ENCODE measurements around the gene SPG7.
A peak's percentile ranks its signal among the peaks of the same experiment; 100 is the strongest.
"Not testable (repeated sequence)": the region's sequence is repeated elsewhere in the genome, so short reads cannot be mapped to it uniquely, and the experiment has no call there.

The SPG7 gene

GRCh38 chr16:89581045-89581695 lies 73.0 kb downstream of the SPG7 start:
- DNase-seq (ENCODE audit: low spot score) = peak; percentile 88

- peak; percentile 65 for DNase-seq (ENCODE audit: low spot score)
Observed at GRCh38 chr16:89581861-89582563, 73.8 kb downstream of the SPG7 start.

GRCh38 chr16:89582614-89583196 lies 74.5 kb downstream of the SPG7 start:
- DNase-seq (ENCODE audit: low spot score) = no peak

- DNase-seq (ENCODE audit: low spot score) = no peak
Observed at GRCh38 chr16:89583197-89583894, 75.1 kb downstream of the SPG7 start.

GRCh38 chr16:89583895-89584644 lies 75.9 kb downstream of the SPG7 start:
- DNase-seq (ENCODE audit: low spot score) = no peak

GRCh38 chr16:89584768-89585549 lies 76.8 kb downstream of the SPG7 start:
- no peak for DNase-seq (ENCODE audit: low spot score)

- DNase-seq (ENCODE audit: low spot score) = no peak
Observed at GRCh38 chr16:89586218-89586617, 78.0 kb downstream of the SPG7 start.

GRCh38 chr16:89586853-89587252 lies 78.7 kb downstream of the SPG7 start:
- no peak for DNase-seq (ENCODE audit: low spot score)

- DNase-seq (ENCODE audit: low spot score) = not testable (repeated sequence)
Observed at GRCh38 chr16:89587676-89588075, 79.5 kb downstream of the SPG7 start.

- DNase-seq (ENCODE audit: low spot score) = no peak
Observed at GRCh38 chr16:89588413-89589109, 80.4 kb downstream of the SPG7 start.

- DNase-seq (ENCODE audit: low spot score) = no peak
Observed at GRCh38 chr16:89589241-89589926, 81.2 kb downstream of the SPG7 start.

- DNase-seq (ENCODE audit: low spot score) = no peak
Observed at GRCh38 chr16:89593841-89594240, 85.6 kb downstream of the SPG7 start.

- DNase-seq (ENCODE audit: low spot score) = no peak
Observed at GRCh38 chr16:89595330-89596060, 87.3 kb downstream of the SPG7 start.

GRCh38 chr16:89596061-89596689 lies 88.0 kb downstream of the SPG7 start:
- no peak for DNase-seq (ENCODE audit: low spot score)

- no peak for DNase-seq (ENCODE audit: low spot score)
Observed at GRCh38 chr16:89596957-89597649, 88.9 kb downstream of the SPG7 start.

- DNase-seq (ENCODE audit: low spot score) = no peak
Observed at GRCh38 chr16:89598199-89598598, 90.0 kb downstream of the SPG7 start.

- no peak for DNase-seq (ENCODE audit: low spot score)
Observed at GRCh38 chr16:89599451-89599858, 91.3 kb downstream of the SPG7 start.

- DNase-seq (ENCODE audit: low spot score) = no peak
Observed at GRCh38 chr16:89599902-89600301, 91.7 kb downstream of the SPG7 start.
